B cell (primary cell): ENCODE data around the gene IL34.

Experiments used
- CTCF ChIP-seq: fragments of 200-600 bp; IDR thresholded peaks from one replicate; pipeline ENCODE4 v1.8.0; 2022; ENCODE audit warnings: antibody characterized with exemption, mild to moderate bottlenecking
- EZH2 ChIP-seq: IDR thresholded peaks from 2 replicates; pipeline ENCODE4 v1.6.1; 2012; ENCODE audit warnings: borderline replicate concordance, low read depth, mild to moderate bottlenecking, moderate library complexity, low read length; ENCODE audit not compliant: insufficient read depth, poor library complexity, severe bottlenecking

DNA sequence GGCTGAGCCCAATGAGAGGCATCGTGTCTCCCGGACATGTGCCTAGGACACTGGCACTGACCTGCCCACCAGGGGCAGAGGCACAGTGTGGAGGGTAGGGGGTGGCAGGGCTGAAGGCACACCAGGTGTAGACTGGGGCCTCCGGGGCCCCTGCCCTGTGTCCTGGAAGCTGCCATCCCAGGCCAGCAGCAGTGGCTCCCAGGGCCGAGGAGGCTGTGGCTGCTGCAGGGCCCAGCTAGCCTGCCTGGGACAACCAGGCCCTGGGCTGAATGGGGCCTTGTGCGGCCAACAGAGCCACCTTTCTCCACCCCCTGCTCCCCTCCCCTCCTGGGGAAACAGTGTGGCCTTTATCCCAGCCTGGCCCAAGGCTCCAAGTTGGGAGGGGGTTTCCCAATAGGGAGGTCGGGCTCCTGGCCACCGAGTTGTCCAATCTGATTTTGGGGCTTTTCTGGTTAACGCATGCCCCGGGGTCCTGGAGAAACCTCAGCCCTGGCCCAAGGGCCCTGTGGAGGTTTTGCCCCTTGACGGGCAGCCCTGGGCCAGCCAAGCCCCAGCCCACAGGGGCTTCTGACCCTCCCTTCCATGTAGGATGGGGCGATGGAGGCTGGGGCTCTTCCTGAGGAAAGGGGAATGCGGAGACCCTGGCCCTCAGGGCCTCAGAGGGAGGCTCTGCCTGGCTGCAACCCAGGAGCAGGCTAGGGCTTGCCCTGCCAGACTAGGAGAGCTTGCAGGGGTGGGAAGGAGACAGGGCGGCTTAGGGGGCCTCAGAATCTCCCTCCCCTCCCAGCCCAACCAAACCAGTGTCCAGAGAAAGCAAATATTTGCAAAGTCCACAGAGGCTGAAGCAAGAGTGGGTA is 35.3 kb downstream of the IL34 start:
- TF ChIP-seq CTCF (no peak), EZH2 (no peak)
